ENCODE measurements around the gene PTPN14. TPM values are rescaled to one million over a fixed set of nuclear protein-coding genes. Genes with fewer than 3 reads are reported as not detected.
A peak's percentile ranks its signal among the peaks of the same experiment; 100 is the strongest.

PTPN14 gene
- total RNA-seq, 1 experiment from 2014 or later, result 45.2 TPM

DNA sequence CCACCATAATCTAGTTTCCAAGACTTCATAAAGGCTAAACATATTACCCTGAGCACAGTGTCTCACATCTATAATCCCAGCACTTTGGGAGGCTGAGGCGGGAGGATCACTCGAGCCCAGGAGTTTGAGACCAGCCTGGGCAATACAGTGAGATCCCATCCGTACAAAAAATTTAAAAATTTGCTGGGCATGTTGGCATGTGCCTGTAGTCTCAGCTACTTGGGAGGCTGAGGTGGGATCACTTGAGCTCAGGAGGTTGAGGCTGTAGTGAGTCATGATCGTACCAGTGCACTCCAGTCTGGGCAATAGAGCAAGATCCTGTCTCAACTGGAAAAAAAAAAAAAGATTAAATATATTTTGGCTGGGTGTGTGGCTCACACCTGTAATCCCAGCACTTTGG is 90.1 kb downstream of the PTPN14 start:
- Histone ChIP-seq H3K27me3 (no peaks in the 10 kb centered on the region), H3K36me3 (peaks cover 22% of the 10 kb centered on the region), H3K4me3 (no peak overlapping the region), H3K9me3 (no peaks in the 10 kb centered on the region)
- no peak for DNase-seq

DNA sequence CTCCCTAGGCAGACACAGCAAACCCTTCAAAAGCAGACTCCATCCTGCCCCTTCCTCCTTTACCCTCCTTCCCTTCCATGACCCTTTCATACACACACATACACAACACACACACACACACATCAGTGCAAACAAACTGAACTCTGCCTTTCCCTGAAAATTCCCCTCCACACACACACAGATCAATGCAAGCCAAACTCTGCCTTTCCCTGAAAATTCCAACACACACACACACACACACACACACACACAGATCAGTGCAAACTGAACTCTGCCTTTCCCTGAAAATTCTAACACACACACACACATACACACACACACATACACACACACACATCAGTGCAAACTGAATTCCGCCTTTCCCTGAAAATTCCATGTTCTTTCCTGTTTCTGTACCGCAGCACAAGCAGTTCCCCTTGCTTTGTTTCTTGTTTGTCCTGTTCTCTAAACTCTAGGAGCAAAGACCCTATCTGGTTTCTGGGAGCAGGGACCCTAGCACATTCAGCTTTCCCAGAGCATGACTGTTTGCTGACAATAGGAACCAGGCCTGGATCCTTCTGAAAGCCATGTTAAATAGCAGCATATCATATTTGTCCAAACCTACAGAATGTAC is 91.0 kb downstream of the PTPN14 start:
- H3K4me3 ChIP-seq, result no peak overlapping the region

GRCh38 chr1:214459895-214460294 is 91.5 kb downstream of the PTPN14 start:
- DNase-seq, result no peak
- H3K36me3 ChIP-seq, result peaks cover 26% of the 10 kb centered on the region
- H3K27me3 ChIP-seq, result no peaks in the 10 kb centered on the region
- no peak overlapping the region for H3K4me3 ChIP-seq
- H3K9me3 ChIP-seq, result no peaks in the 10 kb centered on the region

More for the DNA sequence above, 91.0 kb downstream of the PTPN14 start:
- no peak for DNase-seq
- H3K36me3 ChIP-seq, result peaks cover 26% of the 10 kb centered on the region
- no peaks in the 10 kb centered on the region for H3K9me3 ChIP-seq
- no peaks in the 10 kb centered on the region for H3K27me3 ChIP-seq

- Histone ChIP-seq H3K27me3 (no peaks in the 10 kb centered on the region), H3K4me3 (no peak overlapping the region), H3K9me3 (no peaks in the 10 kb centered on the region), H3K36me3 (peaks cover 18% of the 10 kb centered on the region)
- no peak for DNase-seq
These were observed 92.9 kb downstream of the PTPN14 start for GRCh38 chr1:214458541-214458940.

GRCh38 chr1:214455971-214456867 is 95.2 kb downstream of the PTPN14 start:
- no peak for DNase-seq
- peaks cover 5% of the 10 kb centered on the region for H3K36me3 ChIP-seq
- no peaks in the 10 kb centered on the region for H3K27me3 ChIP-seq
- H3K4me3 ChIP-seq, result no peak overlapping the region
- H3K9me3 ChIP-seq, result no peaks in the 10 kb centered on the region

GRCh38 chr1:214455479-214455878 is 95.9 kb downstream of the PTPN14 start:
- Histone ChIP-seq H3K4me3 (no peak overlapping the region), H3K36me3 (peaks cover 4% of the 10 kb centered on the region), H3K27me3 (no peaks in the 10 kb centered on the region), H3K9me3 (no peaks in the 10 kb centered on the region)
- DNase-seq, result no peak

DNA sequence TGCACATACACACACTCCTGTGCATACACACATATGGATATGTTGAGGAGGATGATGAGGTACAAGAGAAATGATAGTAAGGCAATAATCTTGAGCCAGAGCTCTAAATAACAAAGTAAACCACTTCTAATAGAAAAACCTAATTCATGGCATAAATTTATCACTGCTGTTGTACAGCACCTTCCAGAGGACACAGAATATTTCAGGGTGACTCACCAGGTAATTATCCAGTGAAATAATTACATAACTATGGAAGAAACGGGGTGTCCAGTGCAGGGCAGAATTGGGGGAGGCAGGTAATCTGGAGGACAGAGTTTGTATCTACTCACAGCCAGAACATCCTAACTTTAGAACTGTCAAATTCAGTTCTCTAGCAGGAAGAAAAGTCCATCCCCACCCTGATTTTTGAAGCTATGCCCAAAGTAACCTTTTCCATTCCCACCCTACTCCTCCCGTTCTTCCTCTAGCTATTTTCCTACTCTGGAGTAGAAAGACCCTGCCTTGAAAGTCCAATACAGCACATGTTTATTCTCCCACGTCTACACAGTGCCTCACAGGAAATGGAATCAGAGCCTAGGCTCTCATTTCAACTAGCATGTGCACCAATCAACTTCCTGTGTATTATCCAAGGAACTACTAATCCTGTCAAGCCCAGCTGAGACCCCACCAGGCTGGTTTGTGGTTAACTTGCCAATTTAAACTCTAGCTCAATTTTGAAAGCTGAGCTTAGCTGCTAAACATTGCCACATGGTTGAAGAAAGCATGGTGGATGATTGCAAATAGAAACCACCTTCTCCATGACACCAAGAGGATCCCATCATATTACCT is 96.6 kb downstream of the PTPN14 start:
- H3K36me3 ChIP-seq, result peaks cover 4% of the 10 kb centered on the region
- no peak overlapping the region for H3K4me3 ChIP-seq
- no peaks in the 10 kb centered on the region for H3K9me3 ChIP-seq
- peak; percentile 55 for DNase-seq
- no peaks in the 10 kb centered on the region for H3K27me3 ChIP-seq

DNA sequence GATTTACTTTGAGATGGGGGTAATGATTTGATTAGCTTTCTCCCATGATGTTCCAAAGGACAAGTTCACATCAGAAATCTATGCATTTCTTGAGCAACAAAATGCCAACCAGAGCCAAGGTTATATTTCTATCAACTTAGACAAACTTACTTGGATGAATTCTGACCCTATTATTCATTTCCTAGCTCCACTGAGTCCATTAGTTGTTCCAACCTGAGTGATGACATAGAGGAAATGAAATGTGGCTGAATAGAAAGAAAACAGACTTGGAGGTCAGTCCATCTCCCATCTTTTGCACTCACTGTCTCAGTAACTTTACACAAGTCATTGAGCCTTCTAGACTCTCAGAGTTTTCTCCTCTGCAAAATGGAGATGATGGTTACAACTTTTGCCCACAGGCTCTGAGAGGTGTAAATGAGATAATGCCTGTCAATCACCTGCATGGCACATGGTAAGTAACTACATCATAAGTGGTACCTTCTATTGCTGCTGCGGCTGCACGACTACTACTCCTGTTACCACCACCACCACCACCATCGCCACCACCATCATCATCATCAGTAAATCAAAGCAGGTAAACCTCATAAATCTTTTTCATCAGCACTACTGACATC is 98.2 kb downstream of the PTPN14 start:
- DNase-seq, result no peak
- Histone ChIP-seq H3K36me3 (peaks cover 8% of the 10 kb centered on the region), H3K9me3 (no peaks in the 10 kb centered on the region), H3K27me3 (no peaks in the 10 kb centered on the region), H3K4me3 (no peak overlapping the region)

- H3K9me3 ChIP-seq, result no peaks in the 10 kb centered on the region
- no peaks in the 10 kb centered on the region for H3K27me3 ChIP-seq
- peaks cover 8% of the 10 kb centered on the region for H3K36me3 ChIP-seq
- DNase-seq, result no peak
- H3K4me3 ChIP-seq, result no peak overlapping the region
These were observed 99.1 kb downstream of the PTPN14 start for GRCh38 chr1:214452152-214452784.

DNA sequence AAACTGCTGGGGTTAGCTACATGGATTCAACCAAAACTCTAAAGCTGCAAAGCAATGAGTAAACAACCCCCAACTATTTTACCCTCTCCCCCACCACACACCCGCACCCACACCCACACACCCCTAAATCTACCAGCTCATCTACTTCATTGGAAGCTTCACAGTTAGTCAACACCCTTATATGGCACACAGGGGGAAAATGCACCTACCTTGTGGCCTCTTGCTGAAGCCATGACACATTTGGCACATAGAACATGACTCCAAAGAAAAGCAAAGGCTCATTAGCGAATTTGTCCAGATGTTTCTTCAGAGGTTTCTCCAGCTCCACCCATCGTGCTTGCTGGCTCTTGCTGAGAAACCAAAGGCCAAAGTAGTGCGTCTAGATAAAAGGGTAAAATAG is 99.8 kb downstream of the PTPN14 start:
- DNase-seq, result no peak
- no peak overlapping the region for H3K4me3 ChIP-seq
- no peaks in the 10 kb centered on the region for H3K9me3 ChIP-seq
- H3K36me3 ChIP-seq, result peaks cover 8% of the 10 kb centered on the region
- H3K27me3 ChIP-seq, result no peaks in the 10 kb centered on the region

DNA sequence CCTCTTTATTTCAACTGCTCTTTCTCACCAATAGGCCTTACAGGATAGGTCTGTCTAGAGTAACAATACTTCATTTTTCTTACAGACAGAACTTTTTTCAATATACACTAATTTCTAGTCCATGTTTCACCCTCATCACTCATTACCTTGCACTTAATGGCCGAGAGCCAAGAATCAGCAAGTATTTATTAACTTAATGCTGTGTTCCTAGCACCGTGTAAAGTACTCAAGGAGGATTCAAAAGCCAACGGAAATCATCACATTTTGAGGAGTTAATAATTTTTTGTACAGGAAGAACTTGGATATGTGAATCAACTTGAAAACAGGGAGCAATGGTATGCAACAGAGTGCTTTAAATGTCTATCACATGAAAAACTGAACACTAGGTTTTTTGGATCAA is 102.0 kb downstream of the PTPN14 start:
- Histone ChIP-seq H3K4me3 (no peak overlapping the region), H3K36me3 (peaks cover 4% of the 10 kb centered on the region), H3K27me3 (no peaks in the 10 kb centered on the region), H3K9me3 (no peaks in the 10 kb centered on the region)
- no peak for DNase-seq

GRCh38 chr1:214448536-214448935 is 102.9 kb downstream of the PTPN14 start:
- Histone ChIP-seq H3K9me3 (no peaks in the 10 kb centered on the region), H3K4me3 (no peak overlapping the region), H3K27me3 (no peaks in the 10 kb centered on the region), H3K36me3 (peaks cover 8% of the 10 kb centered on the region)
- DNase-seq, result no peak

DNA sequence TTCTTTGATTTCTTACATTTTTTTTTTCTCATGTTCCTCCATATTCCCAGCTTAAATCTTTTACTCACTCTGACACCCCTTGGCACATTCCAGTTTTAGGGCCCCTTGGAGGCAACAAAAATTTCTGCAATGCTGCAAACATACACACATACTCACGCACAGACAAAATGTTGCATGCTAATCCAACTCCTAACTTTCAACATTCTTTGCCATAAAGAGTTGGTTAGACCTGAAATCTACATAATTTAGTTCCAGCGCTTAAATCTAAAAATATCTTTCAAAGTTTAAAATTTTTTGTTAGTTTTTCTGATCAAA is 103.9 kb downstream of the PTPN14 start:
- Histone ChIP-seq H3K9me3 (no peaks in the 10 kb centered on the region), H3K27me3 (no peaks in the 10 kb centered on the region), H3K4me3 (no peak overlapping the region), H3K36me3 (peaks cover 11% of the 10 kb centered on the region)
- no peak for DNase-seq

- H3K36me3 ChIP-seq, result peaks cover 12% of the 10 kb centered on the region
- no peak overlapping the region for H3K4me3 ChIP-seq
- no peaks in the 10 kb centered on the region for H3K9me3 ChIP-seq
- peak; percentile 90 for DNase-seq
- H3K27me3 ChIP-seq, result no peaks in the 10 kb centered on the region
These were observed 104.4 kb downstream of the PTPN14 start for GRCh38 chr1:214446772-214447556.

GRCh38 chr1:214445831-214446614 is 105.4 kb downstream of the PTPN14 start:
- H3K4me3 ChIP-seq, result no peak overlapping the region
- H3K36me3 ChIP-seq, result peaks cover 21% of the 10 kb centered on the region
- H3K9me3 ChIP-seq, result no peaks in the 10 kb centered on the region
- DNase-seq, result peak; percentile 32
- no peaks in the 10 kb centered on the region for H3K27me3 ChIP-seq

All from MG63 (cell line).